SK-N-MC (cell line): ENCODE results near the gene RAI14.

Experiments used
- DNase-seq: peaks from one replicate; pipeline ENCODE4 v3.0.0-alpha.2; 2011; ENCODE audit warnings: low read depth, low spot score
- H3K27ac ChIP-seq: fragments of 200-600 bp; sonication (generic); 2 replicates; pipeline ENCODE4 v1.5.1; 2016; ENCODE audit warnings: mixed run types
- H3K36me3 ChIP-seq: fragments of 200-600 bp; sonication (generic); 2 replicates; pipeline ENCODE4 v1.6.1; 2017; ENCODE audit warnings: antibody characterized with exemption, low read length, mixed read lengths; ENCODE audit not compliant: insufficient read depth
- H3K4me3 ChIP-seq: fragments of 200-600 bp; sonication (generic); 2 replicates; pipeline ENCODE4 v1.5.1; 2016
- H3K9ac ChIP-seq: fragments of 200-600 bp; sonication (generic); 2 replicates; pipeline ENCODE4 v1.8.0; 2017; ENCODE audit warnings: mixed run types, mixed read lengths; ENCODE audit not compliant: insufficient read length
- H3K9me3 ChIP-seq: fragments of 200-600 bp; sonication (generic); 2 replicates; pipeline ENCODE4 v1.6.1; 2017; ENCODE audit warnings: low read depth, mild to moderate bottlenecking, antibody characterized with exemption, low read length, moderate library complexity, mixed read lengths
- EZH2 ChIP-seq: fragments of 200-600 bp; sonication (generic); IDR thresholded peaks from one replicate; pipeline ENCODE4 v1.6.1; 2017; ENCODE audit warnings: antibody characterized with exemption
- FOXP2 ChIP-seq: optimal IDR thresholded peaks from 2 replicates; pipeline ENCODE3; 2011; ENCODE audit warnings: mild to moderate bottlenecking, moderate library complexity; ENCODE audit not compliant: insufficient read depth; ENCODE audit errors: extremely low read length, control extremely low read depth
- POLR2AphosphoS5 ChIP-seq: IDR thresholded peaks from 2 replicates; pipeline ENCODE4 v1.6.1; 2012; ENCODE audit warnings: mild to moderate bottlenecking, low read depth, low read length, borderline replicate concordance

The RAI14 gene

DNA sequence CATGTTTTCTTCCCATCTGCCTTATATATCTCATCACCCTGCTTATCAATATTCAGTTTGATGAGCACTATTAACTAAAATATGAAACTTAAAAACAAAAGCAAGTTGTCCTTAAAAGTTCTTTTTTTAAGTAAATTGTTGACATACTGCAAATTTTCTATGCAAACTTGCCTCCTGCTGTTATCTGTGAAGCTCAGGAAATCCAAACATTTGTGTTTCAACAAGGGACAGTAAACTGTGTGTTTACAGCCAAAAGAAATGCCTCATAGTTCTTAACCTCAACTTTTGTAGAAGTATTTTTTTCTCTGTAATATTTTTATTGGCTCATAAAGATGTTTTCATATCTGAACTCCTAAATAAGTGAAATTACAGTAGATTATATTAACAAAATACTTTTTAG lies 175.2 kb downstream of the RAI14 start:
- H3K9ac ChIP-seq = no peak overlapping the region
- no peak overlapping the region for H3K4me3 ChIP-seq
- DNase-seq = no peak
- peak overlapping the region; percentile 46; the same call in 1 of the 2 replicates for H3K27ac ChIP-seq
- H3K36me3 ChIP-seq = no peaks in the 10 kb centered on the region
- TF ChIP-seq POLR2AphosphoS5 = no peak
- no peaks in the 10 kb centered on the region for H3K9me3 ChIP-seq

DNA sequence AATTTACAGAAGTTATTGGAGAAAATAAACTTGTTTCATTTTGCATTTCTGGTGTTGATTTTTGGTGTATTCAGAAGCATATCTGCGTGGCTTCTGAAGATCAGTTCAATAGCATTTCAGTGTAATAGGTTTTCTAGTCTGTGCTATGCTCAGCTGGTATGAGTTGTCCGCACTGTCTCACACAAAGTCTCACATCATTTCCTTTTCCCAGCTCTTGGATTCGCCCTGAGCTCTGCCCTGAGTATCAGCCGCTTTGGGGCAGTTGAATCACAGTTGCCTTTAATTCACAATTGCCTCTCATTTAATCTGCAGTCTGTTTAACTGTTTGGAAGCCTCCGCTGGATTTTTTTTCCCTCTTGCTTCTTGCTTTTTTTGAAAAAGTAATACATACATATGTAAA lies 176.4 kb downstream of the RAI14 start:
- DNase-seq = no peak
- Histone ChIP-seq H3K4me3 (no peak overlapping the region), H3K9ac (no peak overlapping the region), H3K36me3 (no peaks in the 10 kb centered on the region), H3K9me3 (no peaks in the 10 kb centered on the region), H3K27ac (no peak overlapping the region)
- no peak for TF ChIP-seq POLR2AphosphoS5
- TF ChIP-seq FOXP2 = no peak
- TF ChIP-seq EZH2 = no peak

DNA sequence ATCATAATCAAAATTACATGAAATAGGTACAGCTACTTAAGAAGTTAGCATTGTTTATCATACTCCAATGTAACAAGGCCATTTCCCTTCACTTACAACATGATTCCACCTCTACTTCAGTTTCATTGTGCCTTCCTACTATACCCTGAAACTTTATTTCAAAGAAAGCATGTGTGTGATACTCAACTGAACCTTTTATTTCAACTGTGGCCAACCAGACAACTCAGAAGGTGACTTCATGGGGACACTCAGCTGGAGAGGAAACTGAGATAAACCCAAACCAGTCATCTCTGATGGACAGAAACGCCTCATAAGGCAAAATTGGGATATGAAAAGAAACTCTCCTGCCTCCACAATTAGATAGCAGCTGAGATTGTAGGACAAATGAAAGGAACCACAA lies 177.0 kb downstream of the RAI14 start:
- TF ChIP-seq FOXP2 (no peak), EZH2 (no peak), POLR2AphosphoS5 (no peak)
- no peak for DNase-seq
- Histone ChIP-seq H3K9ac (no peak overlapping the region), H3K27ac (no peak overlapping the region), H3K4me3 (no peak overlapping the region), H3K36me3 (no peaks in the 10 kb centered on the region), H3K9me3 (no peaks in the 10 kb centered on the region)

DNA sequence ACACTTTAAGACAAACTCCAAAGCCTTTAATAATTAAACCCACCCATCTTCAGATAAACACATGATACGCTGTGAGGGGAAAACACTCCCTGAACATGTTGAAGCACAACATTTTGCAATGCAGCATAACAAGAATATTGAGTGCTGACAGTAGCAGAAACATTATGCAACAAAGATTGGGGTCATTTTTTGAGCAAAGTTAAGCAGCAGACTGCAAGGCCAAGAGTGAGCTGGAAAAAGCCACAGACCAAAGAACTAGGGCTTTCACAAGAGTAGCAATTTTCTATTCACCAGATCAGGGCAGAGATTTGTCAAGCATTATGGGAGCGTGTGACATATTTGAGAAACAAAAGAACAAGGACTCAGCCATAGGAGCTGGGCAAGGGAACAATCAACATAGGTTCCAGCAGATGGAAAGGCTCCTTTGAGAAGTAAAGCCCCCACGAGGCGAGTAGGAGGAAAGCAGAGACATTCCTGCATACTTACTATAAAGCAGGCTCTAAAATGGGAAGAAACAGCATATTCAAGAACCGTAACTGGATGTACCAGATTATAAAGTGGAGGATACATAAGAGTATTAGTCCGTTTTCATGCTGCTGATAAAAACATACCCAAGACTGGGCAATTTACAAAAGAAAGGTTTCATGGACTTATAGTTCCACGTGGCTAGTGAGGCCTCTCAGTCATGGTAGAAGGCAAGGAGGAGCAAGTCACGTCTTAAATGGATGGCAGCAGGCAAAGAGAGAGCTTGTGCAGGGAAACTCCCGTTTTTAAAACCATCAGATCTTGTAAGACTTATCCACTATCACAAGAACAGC lies 178.1 kb downstream of the RAI14 start:
- Histone ChIP-seq H3K27ac (no peak overlapping the region), H3K9ac (no peak overlapping the region), H3K36me3 (no peaks in the 10 kb centered on the region), H3K9me3 (no peaks in the 10 kb centered on the region), H3K4me3 (no peak overlapping the region)
- TF ChIP-seq POLR2AphosphoS5 = no peak
- no peak for TF ChIP-seq EZH2
- no peak for TF ChIP-seq FOXP2
- no peak for DNase-seq

DNA sequence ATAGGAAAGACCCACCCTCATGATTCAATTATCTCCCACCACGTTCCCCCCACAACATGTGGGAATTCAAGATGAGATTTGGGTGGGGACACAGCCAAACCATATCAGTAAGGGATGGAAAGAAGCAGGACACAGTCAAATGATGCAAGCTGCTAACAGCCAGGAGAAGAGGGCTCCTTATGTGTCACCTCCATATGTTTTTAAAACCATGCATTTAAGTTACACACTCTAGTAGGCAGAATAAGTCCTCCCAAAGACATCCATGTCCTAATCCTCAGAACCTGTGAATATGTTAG lies 178.6 kb downstream of the RAI14 start:
- Histone ChIP-seq H3K4me3 (no peak overlapping the region), H3K9me3 (no peaks in the 10 kb centered on the region), H3K27ac (no peak overlapping the region), H3K36me3 (no peaks in the 10 kb centered on the region), H3K9ac (no peak overlapping the region)
- TF ChIP-seq FOXP2 = no peak
- no peak for TF ChIP-seq POLR2AphosphoS5
- TF ChIP-seq EZH2 = no peak
- DNase-seq = no peak

DNA sequence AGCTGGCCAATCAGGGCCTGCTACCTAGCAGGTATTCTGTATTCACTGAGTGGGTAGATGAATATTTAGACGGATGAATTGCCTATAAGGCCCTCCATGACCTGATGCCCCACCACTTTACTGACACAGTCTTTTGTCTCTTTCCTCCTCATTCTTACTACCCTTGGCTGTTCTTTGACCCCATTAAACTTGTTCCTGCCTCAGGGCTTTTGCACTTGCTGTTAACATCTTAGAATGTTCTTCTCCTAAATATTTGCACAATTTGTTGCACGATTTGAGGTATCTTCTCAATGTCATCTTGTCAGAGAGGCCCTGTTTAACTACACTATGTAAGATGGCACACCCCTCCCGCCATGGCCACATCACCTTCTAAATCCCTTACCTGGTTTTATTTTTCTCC lies 179.5 kb downstream of the RAI14 start:
- H3K9ac ChIP-seq = no peak overlapping the region
- H3K9me3 ChIP-seq = no peaks in the 10 kb centered on the region
- TF ChIP-seq FOXP2 = no peak
- TF ChIP-seq EZH2 = no peak
- TF ChIP-seq POLR2AphosphoS5 = no peak
- H3K4me3 ChIP-seq = no peak overlapping the region
- no peak for DNase-seq
- no peak overlapping the region for H3K27ac ChIP-seq
- H3K36me3 ChIP-seq = no peaks in the 10 kb centered on the region

GRCh38 chr5:34838785-34839714 lies 182.9 kb downstream of the RAI14 start, which contains the start of gene TTC23L:
Gene TTC23L (plus strand): TSS chr5:34839164. CDS start chr5:34840672, 1,508 bp downstream.
- Histone ChIP-seq H3K4me3 (peak within 1 kb of the TSS; percentile 97), H3K36me3 (no peaks in the 10 kb centered on the region), H3K27ac (no peak within 1 kb of the TSS), H3K9ac (peak within 1 kb of the TSS; percentile 63), H3K9me3 (no peaks in the 10 kb centered on the region)
- no peak for DNase-seq
- TF ChIP-seq POLR2AphosphoS5 (peak; percentile 60; the same call in 1 of the 2 replicates), FOXP2 (no peak), EZH2 (no peak)

DNA sequence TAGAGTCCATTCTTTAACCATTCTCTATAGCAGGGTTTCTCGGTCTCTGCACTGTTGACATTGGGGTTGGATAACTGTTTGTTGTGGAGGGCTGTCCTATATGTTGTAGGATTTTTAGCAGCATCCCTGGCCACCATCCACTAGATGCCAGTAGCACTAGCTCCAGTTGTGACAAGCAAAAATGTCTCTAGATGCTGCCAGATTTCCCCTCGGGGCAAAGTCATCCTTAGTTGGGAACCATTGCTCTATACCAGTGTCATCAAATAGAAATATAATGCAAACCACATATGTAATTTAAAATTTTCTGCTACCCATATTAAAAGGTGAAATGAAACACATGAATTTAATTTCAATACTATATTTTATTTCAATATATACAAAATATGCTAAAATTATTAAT lies 185.7 kb downstream of the RAI14 start:
- H3K27ac ChIP-seq = no peak overlapping the region
- no peak for TF ChIP-seq POLR2AphosphoS5
- no peak for TF ChIP-seq FOXP2
- TF ChIP-seq EZH2 = no peak
- DNase-seq = no peak

More for the DNA sequence above, 185.7 kb downstream of the RAI14 start:
- H3K36me3 ChIP-seq = no peaks in the 10 kb centered on the region
- no peak overlapping the region for H3K4me3 ChIP-seq
- H3K9me3 ChIP-seq = no peaks in the 10 kb centered on the region
- no peak overlapping the region for H3K9ac ChIP-seq
